COLO829 (cell line): ENCODE measurements around the gene ZNF644.
A peak's percentile ranks its signal among the peaks of the same experiment; 100 is the strongest.

Source experiments
- DNase-seq: peaks from one replicate; pipeline ENCODE4 v3.0.0; 2012; ENCODE audit warnings: low spot score

Gene ZNF644

GRCh38 chr1:91020967-91021685 is 709 bp downstream of the ZNF644 start:
- peak; percentile 16 for DNase-seq

GRCh38 chr1:91020486-91020885 is 1.3 kb downstream of the ZNF644 start:
- no peak for DNase-seq

GRCh38 chr1:91018006-91018405 is 3.8 kb downstream of the ZNF644 start:
- no peak for DNase-seq

- no peak for DNase-seq
These were observed 5.9 kb downstream of the ZNF644 start for GRCh38 chr1:91015794-91016550.

- DNase-seq: no peak
These were observed 6.5 kb downstream of the ZNF644 start for GRCh38 chr1:91015358-91015780.

GRCh38 chr1:91014475-91014874 is 7.4 kb downstream of the ZNF644 start:
- peak; percentile 48 for DNase-seq

GRCh38 chr1:91013302-91013701 is 8.5 kb downstream of the ZNF644 start:
- no peak for DNase-seq

- DNase-seq: no peak
These were observed 9.6 kb downstream of the ZNF644 start for GRCh38 chr1:91012196-91012595.

GRCh38 chr1:91011726-91012125 is 10.1 kb downstream of the ZNF644 start:
- no peak for DNase-seq

GRCh38 chr1:91007827-91008226 is 14.0 kb downstream of the ZNF644 start:
- DNase-seq: no peak

GRCh38 chr1:91007092-91007491 is 14.7 kb downstream of the ZNF644 start:
- no peak for DNase-seq

GRCh38 chr1:91006113-91006908 is 15.5 kb downstream of the ZNF644 start:
- DNase-seq: no peak

- no peak for DNase-seq
These were observed 16.6 kb downstream of the ZNF644 start for GRCh38 chr1:91005285-91005684.

GRCh38 chr1:91004145-91004544 is 17.7 kb downstream of the ZNF644 start:
- no peak for DNase-seq

- DNase-seq: no peak
These were observed 25.0 kb downstream of the ZNF644 start for GRCh38 chr1:90996742-90997413.

GRCh38 chr1:90995311-90995894 is 26.4 kb downstream of the ZNF644 start:
- no peak for DNase-seq

GRCh38 chr1:90994461-90994860 is 27.4 kb downstream of the ZNF644 start:
- DNase-seq: no peak

- DNase-seq: no peak
These were observed 28.6 kb downstream of the ZNF644 start for GRCh38 chr1:90993245-90993644.

- no peak for DNase-seq
These were observed 31.1 kb downstream of the ZNF644 start for GRCh38 chr1:90990779-90991178.

GRCh38 chr1:90989990-90990389 is 31.8 kb downstream of the ZNF644 start:
- DNase-seq: no peak

GRCh38 chr1:90989302-90989701 is 32.5 kb downstream of the ZNF644 start:
- DNase-seq: no peak

- no peak for DNase-seq
These were observed 34.0 kb downstream of the ZNF644 start for GRCh38 chr1:90987841-90988240.
